Coronary artery (tissue), 2 donors: Measurements from ENCODE around the gene XXYLT1.
"Not testable (repeated sequence)": the region's sequence is repeated elsewhere in the genome, so short reads cannot be mapped to it uniquely, and the experiment has no call there.

Experiments
- DNase-seq: peaks from one replicate; pipeline ENCODE4 v3.0.0-alpha.2; 2017; ENCODE audit warnings: low spot score
- H3K27ac ChIP-seq, 2 donors: fragments of 200-600 bp; sonication (generic); one replicate each; pipeline ENCODE4 v1.5.1; 2016 to 2019
- H3K4me3 ChIP-seq: fragments of 200-600 bp; sonication (generic); 2 replicates; pipeline ENCODE4 v1.5.1; 2016; ENCODE audit warnings: mild to moderate bottlenecking, moderate library complexity
- CTCF ChIP-seq: fragments of 200-600 bp; sonication (generic); IDR thresholded peaks from one replicate; pipeline ENCODE4 v1.5.1; 2019; ENCODE audit warnings: antibody characterized with exemption

XXYLT1 gene

GRCh38 chr3:195040094-195040493, 230.9 kb downstream of the XXYLT1 start:
- H3K27ac ChIP-seq = no peak overlapping the region
- no peak overlapping the region for H3K4me3 ChIP-seq
- DNase-seq = no peak
- no peak for TF ChIP-seq CTCF

DNA sequence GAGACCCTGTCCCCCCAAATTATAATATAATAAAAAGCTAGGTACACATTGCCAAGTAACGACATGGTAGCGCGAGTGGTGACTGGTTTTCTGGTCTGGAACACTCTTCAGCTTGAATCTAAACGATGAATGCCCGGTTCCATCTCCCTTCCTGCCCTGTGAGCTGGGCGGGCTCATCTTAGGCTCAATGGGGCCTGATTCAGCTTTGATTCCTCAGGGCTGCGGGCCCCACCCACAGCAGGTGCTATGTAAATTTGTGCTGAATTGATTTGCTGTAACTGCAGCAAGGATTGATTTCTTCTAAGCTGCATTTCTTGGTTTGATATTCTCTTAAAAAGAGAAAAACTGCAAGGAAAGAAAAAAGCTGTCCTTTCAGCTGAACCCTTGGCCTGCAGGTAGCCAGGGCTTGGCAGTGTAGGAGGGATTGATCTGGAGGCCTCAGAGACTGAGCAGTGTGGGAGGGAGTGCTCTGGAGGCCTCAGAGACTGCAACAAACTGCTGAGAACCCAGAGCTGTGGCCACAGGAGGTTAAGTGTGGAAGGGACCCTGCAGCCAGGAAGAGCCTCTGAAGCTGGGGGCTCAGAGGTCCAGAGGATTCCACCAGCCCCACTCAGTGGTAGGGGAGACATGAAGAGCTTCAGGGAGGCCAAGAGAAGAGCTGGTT, 231.6 kb downstream of the XXYLT1 start:
- no peak for TF ChIP-seq CTCF
- no peak for DNase-seq
- Histone ChIP-seq H3K4me3 (no peak overlapping the region), H3K27ac (no peak overlapping the region)

GRCh38 chr3:195038161-195038560, 232.8 kb downstream of the XXYLT1 start:
- DNase-seq = no peak
- Histone ChIP-seq H3K4me3 (no peak overlapping the region), H3K27ac (no peak overlapping the region)
- TF ChIP-seq CTCF = no peak

GRCh38 chr3:195037586-195037985, 233.4 kb downstream of the XXYLT1 start:
- DNase-seq, H3K27ac ChIP-seq, H3K4me3 ChIP-seq: not testable (repeated sequence)

DNA sequence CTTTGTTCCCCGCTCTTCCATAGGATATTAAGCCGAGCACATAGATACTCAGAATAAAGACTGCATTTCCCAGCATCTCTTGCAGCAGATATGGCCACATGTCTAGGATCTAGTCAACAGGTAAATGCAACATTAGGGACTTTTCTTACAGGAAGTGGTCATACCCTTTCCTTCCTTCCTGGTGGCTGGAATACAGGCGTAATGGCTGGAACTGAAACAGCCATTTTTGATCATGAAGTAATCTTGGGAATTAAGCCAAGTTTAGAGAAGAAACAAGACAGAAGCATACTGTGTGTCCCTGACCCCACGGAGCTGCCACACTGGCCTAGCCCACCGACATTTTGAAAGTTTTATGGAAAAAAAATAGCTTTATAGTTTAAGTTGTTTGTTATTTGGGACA, 234.0 kb downstream of the XXYLT1 start:
- no peak for DNase-seq
- TF ChIP-seq CTCF = no peak
- Histone ChIP-seq H3K4me3 (no peak overlapping the region), H3K27ac (no peak overlapping the region)

- TF ChIP-seq CTCF = no peak
- no peak for DNase-seq
Measured at GRCh38 chr3:195036574-195036973, 234.4 kb downstream of the XXYLT1 start.

GRCh38 chr3:195036203-195036505, 234.8 kb downstream of the XXYLT1 start:
- no peak overlapping the region for H3K27ac ChIP-seq
- no peak for TF ChIP-seq CTCF
- no peak for DNase-seq
- H3K4me3 ChIP-seq = no peak overlapping the region

More at GRCh38 chr3:195036574-195036973, 234.4 kb downstream of the XXYLT1 start:
- H3K27ac ChIP-seq = no peak overlapping the region
- H3K4me3 ChIP-seq = no peak overlapping the region
